DMS79 (cell line): ENCODE data around the gene CNGA4.
"Not testable (repeated sequence)": the region's sequence is repeated elsewhere in the genome, so short reads cannot be mapped to it uniquely, and the experiment has no call there.

ENCODE experiments used
- DNase-seq: peaks from one replicate; lab custom pipeline; 2025; lab: John Stamatoyannopoulos, UW

The CNGA4 gene

GRCh38 chr11:6225024-6225423, 13.9 kb upstream of the CNGA4 start:
- DNase-seq: no peak

DNA sequence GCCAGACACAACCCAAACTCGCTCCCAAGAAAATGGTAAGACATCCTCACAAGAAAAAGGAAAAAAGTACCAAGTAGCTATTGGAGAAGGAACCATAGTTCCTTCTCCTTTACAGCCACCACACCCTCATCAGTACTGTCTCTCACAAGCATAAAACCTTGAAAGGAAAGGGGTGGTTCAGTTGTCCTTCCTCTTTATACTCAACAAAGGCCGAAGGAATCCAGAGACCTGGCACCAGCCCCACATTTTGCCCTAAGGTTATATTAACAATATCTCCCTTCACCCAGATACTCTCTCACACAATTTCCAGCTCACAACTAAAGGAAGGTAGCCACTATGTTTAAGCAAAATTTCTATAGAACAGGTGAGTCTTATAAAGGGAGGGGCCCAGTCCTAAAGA, 13.0 kb upstream of the CNGA4 start:
- DNase-seq: no peak

DNA sequence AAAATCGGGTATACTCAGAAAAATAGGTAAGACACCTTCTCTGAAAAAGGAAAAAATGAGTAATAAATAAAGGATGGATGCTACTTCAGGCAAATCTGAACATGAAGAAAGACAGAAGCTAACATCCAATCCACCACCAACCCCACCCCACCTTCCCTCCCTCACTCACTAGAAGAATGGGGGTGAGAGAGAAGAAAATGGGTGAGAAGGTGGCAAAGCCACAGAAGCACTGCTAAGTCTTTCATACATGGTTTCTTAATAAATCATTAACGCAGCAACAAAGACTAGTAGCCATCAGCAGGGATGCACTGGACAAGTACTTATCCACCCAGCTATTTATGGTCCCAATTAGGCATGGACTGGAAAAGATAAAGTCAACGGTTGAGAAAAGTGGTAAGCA, 10.4 kb upstream of the CNGA4 start:
- DNase-seq: no peak

GRCh38 chr11:6229911-6230310, 9.0 kb upstream of the CNGA4 start:
- DNase-seq: no peak

- no peak for DNase-seq
Observed at GRCh38 chr11:6232899-6233298, 6.0 kb upstream of the CNGA4 start.

- DNase-seq: no peak
Observed at GRCh38 chr11:6233984-6234386, 4.9 kb upstream of the CNGA4 start.

DNA sequence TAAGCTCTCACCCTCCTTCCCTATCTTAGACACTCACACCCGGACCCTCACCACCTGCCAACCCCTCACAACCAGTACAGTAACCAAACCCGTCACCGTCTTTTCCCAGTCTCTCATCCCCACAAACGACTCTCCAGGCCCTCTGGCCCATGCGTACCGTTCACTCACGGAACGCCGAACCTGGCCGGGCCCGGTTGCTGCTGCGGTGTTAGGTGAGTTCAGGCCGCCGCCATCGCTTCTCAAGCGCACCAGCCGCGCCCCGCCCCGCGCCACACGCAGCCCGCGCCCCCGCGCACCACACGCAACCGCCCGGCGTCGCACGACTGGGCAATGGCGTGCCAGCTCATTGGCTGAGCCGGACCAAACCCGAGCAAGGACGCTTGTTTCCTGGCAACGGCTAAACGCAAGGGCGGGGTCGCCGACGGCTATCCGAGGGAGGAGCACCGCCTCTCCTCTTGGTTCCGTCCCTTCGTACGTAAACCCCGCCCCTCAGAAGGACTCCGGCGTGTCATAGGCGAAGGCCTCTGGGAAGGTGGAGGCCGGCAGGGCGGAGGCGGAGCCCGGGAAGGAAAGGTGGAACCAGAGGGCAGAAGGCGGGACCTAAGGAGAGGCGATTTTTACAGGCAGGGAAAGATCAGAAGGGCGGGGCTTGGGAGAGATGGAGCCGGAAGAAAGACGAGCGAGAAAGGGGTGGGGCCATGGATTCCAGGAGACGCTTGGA, 4.3 kb upstream of the CNGA4 start, which contains the start of gene FHIP1B:
TSS of gene FHIP1B (minus strand) at position 250 of the 721 bp plus-strand sequence. CDS start 10,120 bp downstream, outside the sequence.
- peak; percentile 99 for DNase-seq

DNA sequence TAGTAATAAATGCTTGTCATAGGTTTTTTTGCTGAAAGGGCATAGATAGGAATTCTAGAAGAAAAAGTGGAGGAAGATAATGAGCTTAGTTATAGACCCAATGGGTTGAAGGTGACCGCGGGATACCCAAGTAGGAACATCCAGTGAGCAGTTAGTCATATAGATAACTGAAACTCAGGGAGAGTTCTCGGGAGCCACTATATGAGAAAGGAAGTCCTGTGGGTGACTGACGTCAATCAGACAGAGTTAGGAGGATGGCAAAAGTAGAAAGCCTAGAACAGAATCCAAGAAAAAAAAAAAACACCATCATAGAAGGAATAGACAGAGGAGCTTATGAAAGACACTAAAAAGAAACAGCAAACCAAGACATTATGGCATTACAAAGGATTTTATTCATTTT, 1.6 kb upstream of the CNGA4 start:
- no peak for DNase-seq

GRCh38 chr11:6237761-6238302, 1.1 kb upstream of the CNGA4 start:
- no peak for DNase-seq

- no peak for DNase-seq
Observed at GRCh38 chr11:6240139-6240538, 1.2 kb downstream of the CNGA4 start.

- no peak for DNase-seq
Observed at GRCh38 chr11:6240781-6241180, 1.9 kb downstream of the CNGA4 start.

DNA sequence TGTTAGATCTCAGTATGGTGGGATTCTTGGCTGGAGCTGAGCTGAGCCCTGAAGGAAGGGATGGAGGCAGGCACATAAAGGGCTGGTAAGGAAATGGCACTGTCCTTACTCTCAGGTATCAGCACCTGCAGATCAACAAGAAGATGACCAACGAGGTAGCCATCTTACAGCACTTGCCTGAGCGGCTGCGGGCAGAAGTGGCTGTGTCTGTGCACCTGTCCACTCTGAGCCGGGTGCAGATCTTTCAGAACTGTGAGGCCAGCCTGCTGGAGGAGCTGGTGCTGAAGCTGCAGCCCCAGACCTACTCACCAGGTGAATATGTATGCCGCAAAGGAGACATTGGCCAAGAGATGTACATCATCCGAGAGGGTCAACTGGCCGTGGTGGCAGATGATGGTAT, 2.4 kb downstream of the CNGA4 start:
- no peak for DNase-seq

DNA sequence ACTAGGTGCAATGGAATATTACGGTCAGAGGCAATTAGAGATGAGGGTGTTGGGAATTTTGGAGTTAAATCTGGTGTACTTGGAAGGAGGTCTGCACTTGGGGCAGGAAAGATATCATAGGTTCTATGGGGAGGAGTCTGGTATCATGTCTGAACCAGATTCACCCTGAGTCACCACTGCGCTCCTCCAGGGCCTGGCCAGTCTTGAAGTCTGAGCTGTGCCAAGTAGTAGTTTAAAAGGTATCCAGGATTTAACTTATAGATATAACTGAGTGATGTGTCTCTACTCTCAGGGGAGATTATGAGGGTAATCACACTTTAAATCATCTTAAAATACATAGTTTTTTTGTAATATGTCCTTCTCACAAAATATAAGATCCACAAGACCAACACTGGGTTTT, 6.6 kb downstream of the CNGA4 start:
- no peak for DNase-seq

- no peak for DNase-seq
Observed at GRCh38 chr11:6248248-6248647, 9.4 kb downstream of the CNGA4 start.

GRCh38 chr11:6248897-6249296, 10.0 kb downstream of the CNGA4 start:
- DNase-seq: not testable (repeated sequence)

GRCh38 chr11:6249770-6250555, 11.1 kb downstream of the CNGA4 start:
- no peak for DNase-seq

- DNase-seq: no peak
Observed at GRCh38 chr11:6251120-6251733, 12.3 kb downstream of the CNGA4 start.

- DNase-seq: no peak
Observed at GRCh38 chr11:6251990-6252473, 13.1 kb downstream of the CNGA4 start.

DNA sequence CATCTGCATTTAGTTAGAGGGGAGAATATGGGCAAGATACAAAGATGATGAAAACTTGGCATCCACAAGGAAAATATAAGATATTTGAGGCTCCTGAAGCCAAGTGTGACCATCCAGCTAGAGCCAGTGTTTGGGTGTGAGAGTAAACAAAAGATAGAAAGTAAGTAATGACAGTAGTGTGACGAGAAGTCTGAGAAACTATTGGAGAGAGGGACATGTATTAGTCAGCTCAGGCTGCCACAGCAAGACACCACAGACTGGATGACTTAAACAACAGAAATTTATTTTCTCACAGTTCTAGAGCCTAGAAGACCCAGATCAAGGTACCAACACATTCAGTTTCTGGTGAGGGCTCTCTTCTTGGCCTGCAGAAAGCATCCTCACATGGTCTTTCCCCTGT, 14.3 kb downstream of the CNGA4 start:
- no peak for DNase-seq

GRCh38 chr11:6258141-6258540, 19.3 kb downstream of the CNGA4 start:
- DNase-seq: no peak

GRCh38 chr11:6258571-6259081, 19.7 kb downstream of the CNGA4 start:
- DNase-seq: no peak

DNA sequence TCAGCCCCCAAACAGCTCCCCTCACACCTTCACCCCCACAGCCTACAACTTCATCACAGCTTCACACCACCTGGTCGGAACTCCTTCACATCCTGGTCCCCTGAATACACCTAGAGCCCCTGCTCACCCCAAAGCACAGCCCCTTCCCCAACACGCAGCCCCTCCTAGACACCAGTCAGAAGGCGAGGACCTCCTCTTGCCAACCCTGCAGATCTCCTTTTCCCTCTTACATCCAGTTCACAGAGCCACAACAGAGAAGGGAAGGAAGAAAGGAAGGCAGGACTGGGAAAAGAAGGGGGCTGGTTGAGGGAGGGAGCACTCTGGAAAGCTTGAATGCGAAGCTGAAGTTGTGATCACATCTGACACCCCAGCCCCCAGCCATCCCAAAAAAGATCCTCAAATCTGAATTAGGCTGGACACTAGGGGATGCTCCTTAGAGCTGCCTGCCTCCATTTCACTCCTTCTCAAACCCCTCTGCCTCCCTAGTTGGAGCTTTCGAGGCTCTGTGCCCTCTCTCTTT, 21.4 kb downstream of the CNGA4 start:
- no peak for DNase-seq
